ENCODE measurements around the gene NAA35.

NAA35 gene

DNA sequence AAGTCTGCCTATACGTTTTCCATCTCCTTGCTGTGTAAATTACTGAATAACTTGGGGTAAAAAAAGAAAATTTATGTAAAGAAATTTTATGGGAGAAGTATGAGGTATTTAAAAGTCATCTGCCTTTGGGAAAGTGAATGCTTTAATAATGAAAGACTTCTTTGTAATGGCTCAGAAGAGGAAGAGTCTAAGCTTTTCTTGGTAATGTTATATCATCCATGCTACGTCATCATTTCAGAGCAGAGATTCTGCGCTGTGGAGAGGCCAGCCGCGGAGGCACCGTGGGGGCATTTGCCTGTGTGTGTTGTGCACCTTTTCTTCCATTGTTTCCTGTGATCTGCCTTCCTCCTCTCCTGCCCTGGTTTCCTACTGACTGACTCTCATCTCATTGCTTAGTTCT, 80.2 kb downstream of the NAA35 start:
- Mint-ChIP-seq H3K27ac (peak overlapping the region; percentile 38), H3K27me3 (ENCODE audit: low read depth, poor library complexity) (no peaks in the 10 kb centered on the region), H3K36me3 (ENCODE audit: low read depth) (peaks cover 86% of the 10 kb centered on the region), H3K4me1 (peaks cover 11% of the 10 kb centered on the region), H3K4me3 (no peak overlapping the region), H3K9me3 (no peaks in the 10 kb centered on the region)
- no peak for DNase-seq
- TF ChIP-seq, protein P1, sequence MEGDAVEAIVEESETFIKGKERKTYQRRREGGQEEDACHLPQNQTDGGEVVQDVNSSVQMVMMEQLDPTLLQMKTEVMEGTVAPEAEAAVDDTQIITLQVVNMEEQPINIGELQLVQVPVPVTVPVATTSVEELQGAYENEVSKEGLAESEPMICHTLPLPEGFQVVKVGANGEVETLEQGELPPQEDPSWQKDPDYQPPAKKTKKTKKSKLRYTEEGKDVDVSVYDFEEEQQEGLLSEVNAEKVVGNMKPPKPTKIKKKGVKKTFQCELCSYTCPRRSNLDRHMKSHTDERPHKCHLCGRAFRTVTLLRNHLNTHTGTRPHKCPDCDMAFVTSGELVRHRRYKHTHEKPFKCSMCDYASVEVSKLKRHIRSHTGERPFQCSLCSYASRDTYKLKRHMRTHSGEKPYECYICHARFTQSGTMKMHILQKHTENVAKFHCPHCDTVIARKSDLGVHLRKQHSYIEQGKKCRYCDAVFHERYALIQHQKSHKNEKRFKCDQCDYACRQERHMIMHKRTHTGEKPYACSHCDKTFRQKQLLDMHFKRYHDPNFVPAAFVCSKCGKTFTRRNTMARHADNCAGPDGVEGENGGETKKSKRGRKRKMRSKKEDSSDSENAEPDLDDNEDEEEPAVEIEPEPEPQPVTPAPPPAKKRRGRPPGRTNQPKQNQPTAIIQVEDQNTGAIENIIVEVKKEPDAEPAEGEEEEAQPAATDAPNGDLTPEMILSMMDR (IDR thresholded peaks at IDR 0.05) = no peak

DNA sequence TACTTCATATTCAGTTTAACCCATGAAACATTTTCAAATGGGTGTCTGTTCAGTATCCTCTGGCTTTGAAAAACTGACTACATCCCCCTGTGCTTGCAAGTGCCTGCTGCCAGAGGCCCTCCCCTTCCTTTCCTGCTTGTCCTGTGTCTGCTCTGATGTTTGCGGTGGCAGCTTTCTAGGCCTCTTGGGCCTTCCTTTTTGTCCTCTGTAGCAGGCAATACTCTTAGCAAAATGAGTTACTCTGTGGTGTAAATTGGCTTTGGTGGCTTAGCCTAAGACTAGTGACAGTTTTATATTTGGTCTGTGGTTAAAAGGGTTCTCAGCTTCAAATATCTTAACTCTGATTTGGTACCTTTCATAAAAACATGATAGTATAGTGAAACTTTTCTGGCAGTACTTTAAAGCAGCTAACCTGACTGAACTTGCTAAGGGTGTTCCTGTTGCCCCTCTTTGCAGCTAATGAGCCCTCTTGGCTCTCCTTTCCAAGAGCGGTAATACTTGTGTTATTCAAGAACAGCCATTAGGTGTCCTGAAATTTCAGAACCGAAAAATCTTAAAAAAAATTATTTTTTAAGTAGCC, 81.8 kb downstream of the NAA35 start:
- peak overlapping the region; percentile 93 for H3K27ac Mint-ChIP-seq
- DNase-seq = no peak
- H3K27me3 Mint-ChIP-seq (ENCODE audit: low read depth, poor library complexity) = no peaks in the 10 kb centered on the region
- H3K4me1 Mint-ChIP-seq = peaks cover 11% of the 10 kb centered on the region
- peaks cover 85% of the 10 kb centered on the region for H3K36me3 Mint-ChIP-seq (ENCODE audit: low read depth)
- no peak overlapping the region for H3K4me3 Mint-ChIP-seq
- H3K9me3 Mint-ChIP-seq = no peaks in the 10 kb centered on the region
- TF ChIP-seq, protein P1 (IDR thresholded peaks at IDR 0.05) = no peak

DNA sequence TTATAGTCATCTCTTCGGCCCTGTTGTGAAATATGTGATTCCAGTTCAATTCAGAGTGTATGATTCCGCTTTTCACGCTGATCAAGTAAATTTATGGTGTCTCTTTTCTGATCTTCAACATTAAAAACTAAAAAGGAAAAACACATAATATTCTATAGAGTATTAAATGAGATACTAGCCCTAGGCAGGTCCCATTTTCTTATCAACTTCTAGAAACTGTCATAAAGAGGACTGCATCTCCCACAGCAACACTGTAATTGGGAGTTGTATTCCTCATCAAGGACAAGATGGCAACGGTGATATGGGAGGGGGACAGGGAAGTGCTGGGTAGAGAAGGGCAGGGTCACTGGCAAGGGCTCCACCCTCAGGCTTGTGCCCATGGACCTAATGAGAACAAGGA, 86.8 kb downstream of the NAA35 start:
- Mint-ChIP-seq H3K36me3 (ENCODE audit: low read depth) (peaks cover 95% of the 10 kb centered on the region), H3K27ac (peak overlapping the region; percentile 37), H3K9me3 (no peaks in the 10 kb centered on the region), H3K27me3 (ENCODE audit: low read depth, poor library complexity) (no peaks in the 10 kb centered on the region), H3K4me1 (peaks cover 7% of the 10 kb centered on the region), H3K4me3 (no peak overlapping the region)
- TF ChIP-seq, protein P1 (IDR thresholded peaks at IDR 0.05) = no peak
- no peak for DNase-seq

DNA sequence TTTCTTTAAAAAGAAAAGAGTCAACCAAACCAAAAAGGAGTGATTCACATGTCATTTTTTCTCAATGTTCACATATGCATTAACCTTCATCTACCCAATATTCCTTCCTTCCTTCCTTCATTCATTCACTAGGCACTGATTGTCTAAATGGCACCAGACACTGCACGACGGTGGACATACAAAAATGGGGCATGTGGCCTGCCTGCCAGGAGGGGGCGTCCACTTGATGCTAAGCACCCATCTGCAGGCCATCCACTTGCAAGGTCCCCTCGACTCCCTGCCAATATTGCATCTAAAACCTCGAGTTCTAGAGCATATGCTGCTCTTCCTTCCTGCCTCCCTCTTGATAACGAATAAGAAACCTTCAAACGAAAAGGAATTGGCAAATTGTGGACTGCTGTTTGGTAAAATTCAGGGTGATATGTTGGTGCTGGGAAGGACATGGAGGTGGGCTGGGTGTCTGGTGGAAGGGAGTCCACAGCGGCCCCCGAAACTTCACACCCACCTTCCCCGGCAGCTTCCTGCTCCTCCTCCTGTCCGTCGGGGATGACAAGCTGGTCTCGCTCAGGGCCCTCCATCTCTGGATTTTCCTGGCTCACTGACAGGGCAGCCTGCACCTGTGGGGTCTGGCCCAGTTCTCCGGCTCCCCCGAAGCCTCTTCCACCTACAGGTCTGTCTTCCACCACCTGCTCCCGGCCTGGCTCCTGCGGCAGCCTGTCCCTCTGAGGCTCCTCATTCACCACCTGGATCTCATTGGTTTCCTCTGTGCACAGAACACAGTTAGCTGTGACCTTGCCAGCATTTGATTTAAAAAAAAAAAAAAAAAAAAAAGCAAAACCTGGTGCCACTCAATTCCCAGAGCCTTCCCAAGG, 94.2 kb downstream of the NAA35 start:
- peaks cover 39% of the 10 kb centered on the region for H3K4me1 Mint-ChIP-seq
- TF ChIP-seq, protein P1 (IDR thresholded peaks at IDR 0.05) = peak; percentile 48
- DNase-seq = peak; percentile 47
- H3K27ac Mint-ChIP-seq = no peak overlapping the region
- no peak overlapping the region for H3K4me3 Mint-ChIP-seq
- peaks cover 96% of the 10 kb centered on the region for H3K36me3 Mint-ChIP-seq (ENCODE audit: low read depth)
- no peaks in the 10 kb centered on the region for H3K27me3 Mint-ChIP-seq (ENCODE audit: low read depth, poor library complexity)
- peaks cover 7% of the 10 kb centered on the region for H3K9me3 Mint-ChIP-seq

DNA sequence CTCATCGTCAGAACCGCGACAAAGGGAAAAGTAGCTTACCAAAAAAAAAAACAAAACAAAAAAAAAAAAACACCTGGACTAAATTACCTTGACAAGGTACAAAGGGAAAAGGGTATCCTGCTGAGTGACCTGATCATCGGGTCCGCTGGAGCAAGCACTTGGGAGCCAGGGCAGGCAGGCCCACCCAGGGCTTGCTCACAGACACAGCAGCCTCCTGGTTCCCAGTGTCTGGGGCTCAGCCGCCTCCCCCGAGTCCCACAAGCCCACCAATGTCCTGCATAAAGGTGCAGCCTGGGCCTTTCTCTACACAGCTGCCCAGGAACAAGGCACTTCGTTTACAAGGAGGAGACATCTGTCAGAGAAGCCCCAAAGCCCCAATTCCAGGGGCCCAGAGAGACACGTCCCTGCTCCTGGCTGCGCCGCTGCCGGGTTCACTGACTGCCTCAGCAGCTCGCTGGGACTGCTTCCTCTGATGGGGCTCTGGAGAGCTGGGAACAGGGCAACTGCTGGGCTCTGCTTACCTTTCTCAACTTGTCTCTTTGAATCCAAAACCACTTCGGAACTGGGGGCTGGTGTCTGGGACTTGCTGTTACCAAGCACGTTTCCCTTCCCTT, 95.0 kb downstream of the NAA35 start:
- Mint-ChIP-seq H3K27ac (peak overlapping the region; percentile 95), H3K4me1 (peaks cover 44% of the 10 kb centered on the region)

More for the DNA sequence above, 95.0 kb downstream of the NAA35 start:
- Mint-ChIP-seq H3K4me3 (no peak overlapping the region), H3K9me3 (peaks cover 7% of the 10 kb centered on the region), H3K36me3 (ENCODE audit: low read depth) (peaks cover 96% of the 10 kb centered on the region), H3K27me3 (ENCODE audit: low read depth, poor library complexity) (no peaks in the 10 kb centered on the region)
- TF ChIP-seq, protein P1 (IDR thresholded peaks at IDR 0.05) = no peak
- DNase-seq = peak; percentile 12
